Muscle of arm (tissue), 12 donors: ENCODE data around the gene VWF. TPM values are rescaled to one million over a fixed set of nuclear protein-coding genes. Genes with fewer than 3 reads are reported as not detected.

ENCODE experiments used
- DNase-seq: peaks from one replicate; pipeline ENCODE4 v3.0.0-alpha.2; 2013
- polyA plus RNA-seq, 12 donors: library from polyadenylated mRNA; unstranded; fragments of 120-200 nt; gene quantifications; one replicate each; pipeline ENCODE4 v1.2.1, GENCODE V29; 2013; ENCODE audit not compliant: insufficient read length in 12 of 12

Gene VWF
- polyA plus RNA-seq, 12 donors = 49.1 to 67.9 (median 58.1) TPM; not detected in 1

DNA sequence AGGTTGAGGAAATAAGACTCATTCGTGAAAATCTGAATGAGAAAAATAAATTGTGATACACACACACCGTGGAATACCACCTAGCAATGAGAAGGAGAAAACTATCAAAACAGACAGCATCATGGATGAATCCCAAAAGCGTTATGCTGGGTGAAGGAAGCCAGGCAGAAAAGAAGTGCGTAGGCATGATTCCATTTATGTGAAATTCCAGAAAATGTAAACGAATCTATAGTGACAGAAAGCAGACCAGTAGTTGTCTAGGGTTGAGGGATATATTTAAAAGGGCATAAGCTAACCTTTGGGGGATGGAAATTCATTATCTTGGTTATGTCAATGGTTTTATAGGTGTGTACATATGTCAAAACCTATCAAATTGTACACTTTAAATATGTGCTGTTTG is 136.9 kb downstream of the VWF start:
- no peak for DNase-seq

DNA sequence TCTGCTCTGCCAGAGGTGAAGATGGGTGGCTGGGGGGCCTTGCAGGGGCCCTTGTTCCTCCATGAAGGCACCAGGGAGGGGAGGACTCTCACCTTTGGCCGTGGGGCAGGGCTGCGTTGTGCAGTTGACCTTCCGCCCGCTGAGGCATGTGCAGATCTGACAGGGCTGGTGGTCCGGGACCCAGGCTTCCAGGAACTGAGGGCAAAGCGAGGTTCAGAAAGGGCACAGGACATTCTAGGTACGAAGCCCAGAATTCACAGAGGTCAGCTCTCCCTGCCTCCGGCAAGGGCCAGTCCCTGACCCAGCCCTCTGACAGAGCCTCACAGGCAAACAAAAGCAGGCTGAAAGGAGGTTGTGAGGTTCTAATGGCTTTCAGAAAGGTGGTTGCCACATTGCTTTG is 139.0 kb downstream of the VWF start:
- no peak for DNase-seq

- no peak for DNase-seq
These were observed 139.6 kb downstream of the VWF start for GRCh38 chr12:5984873-5985272.

GRCh38 chr12:5982106-5982505 is 142.4 kb downstream of the VWF start:
- DNase-seq = no peak

GRCh38 chr12:5977556-5977955 is 146.9 kb downstream of the VWF start:
- no peak for DNase-seq

GRCh38 chr12:5976711-5977110 is 147.8 kb downstream of the VWF start:
- no peak for DNase-seq

- no peak for DNase-seq
These were observed 148.3 kb downstream of the VWF start for GRCh38 chr12:5976196-5976595.

DNA sequence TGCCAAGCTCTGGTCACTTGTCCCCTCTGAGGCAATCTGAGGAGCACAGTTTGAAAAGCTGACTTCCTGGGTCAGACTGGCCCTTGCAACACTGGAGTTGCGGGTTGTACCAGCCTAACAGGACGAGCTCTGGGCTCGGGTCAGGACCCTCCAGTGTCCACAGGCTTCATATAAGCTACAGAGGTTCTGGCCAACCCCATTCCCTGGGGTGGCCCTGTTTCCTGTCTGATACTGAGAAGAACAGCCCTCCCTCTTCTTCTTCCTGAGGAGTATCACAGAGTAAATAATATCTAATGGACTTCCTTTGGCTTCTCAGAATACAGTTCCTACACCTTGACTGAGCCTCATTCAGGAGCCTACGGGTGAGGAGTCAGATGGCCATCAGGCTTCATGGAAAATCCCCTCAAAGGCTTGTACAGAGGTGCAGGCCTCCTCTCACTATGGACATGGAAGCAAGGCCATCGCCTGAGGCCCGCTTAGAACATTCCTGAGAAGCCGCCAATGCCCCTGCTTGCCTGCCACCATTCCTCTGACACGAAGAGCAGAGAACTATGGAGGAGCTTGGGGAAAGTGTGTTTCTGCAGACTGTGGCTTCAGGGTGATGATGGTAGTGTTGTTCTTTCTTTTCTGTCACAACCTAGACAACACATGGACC is 150.9 kb downstream of the VWF start:
- DNase-seq = no peak

DNA sequence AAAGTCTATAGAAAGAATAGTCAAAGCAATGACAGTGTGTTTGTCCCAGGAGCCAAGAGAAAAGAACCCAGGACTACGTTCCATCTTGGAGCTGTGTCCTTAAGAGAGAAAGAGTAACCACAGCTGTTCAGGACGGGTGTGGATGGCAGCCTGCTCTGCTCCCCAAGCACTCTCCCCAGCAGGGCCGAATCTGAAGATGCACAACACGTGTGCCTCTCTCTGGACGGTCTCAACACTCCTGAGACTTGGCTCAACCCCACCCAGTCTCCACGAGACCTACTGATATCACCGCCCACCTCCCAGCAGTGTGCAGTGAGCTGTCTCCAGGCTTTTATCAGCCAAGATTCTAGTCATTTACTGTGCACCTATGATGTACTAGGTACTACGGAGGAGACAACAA is 152.1 kb downstream of the VWF start:
- DNase-seq = no peak

DNA sequence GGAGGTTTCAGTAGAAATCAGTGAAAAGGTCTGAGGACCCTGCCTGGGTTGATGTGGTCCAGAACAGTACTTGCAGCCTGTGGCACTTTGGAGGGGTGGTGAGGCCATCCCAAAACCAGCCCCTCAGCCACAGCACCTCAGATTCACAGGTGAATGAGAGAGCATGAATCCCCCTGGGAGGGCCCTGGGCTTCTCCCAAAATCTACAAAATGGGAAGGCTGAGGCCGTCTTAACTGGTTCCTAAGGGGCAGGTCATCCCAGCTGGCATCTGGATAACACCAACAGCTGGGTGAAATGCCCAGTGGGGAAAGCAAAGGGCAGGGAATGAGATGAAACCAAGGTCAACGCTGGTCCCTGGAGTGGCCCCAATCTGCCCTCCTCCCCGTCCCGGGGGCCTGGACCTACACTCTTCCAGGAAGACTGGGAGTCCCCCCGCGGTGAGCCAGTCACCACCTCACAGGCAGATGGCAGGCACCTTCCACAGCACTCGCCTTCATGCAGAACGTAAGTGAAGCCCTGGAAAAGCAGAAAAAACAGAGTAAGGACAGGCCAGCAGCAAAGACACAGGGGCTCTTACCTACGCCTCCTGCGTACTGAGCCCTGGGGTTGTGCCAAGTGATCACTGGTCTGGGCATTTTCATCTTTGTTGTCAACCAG is 153.1 kb downstream of the VWF start:
- no peak for DNase-seq

DNA sequence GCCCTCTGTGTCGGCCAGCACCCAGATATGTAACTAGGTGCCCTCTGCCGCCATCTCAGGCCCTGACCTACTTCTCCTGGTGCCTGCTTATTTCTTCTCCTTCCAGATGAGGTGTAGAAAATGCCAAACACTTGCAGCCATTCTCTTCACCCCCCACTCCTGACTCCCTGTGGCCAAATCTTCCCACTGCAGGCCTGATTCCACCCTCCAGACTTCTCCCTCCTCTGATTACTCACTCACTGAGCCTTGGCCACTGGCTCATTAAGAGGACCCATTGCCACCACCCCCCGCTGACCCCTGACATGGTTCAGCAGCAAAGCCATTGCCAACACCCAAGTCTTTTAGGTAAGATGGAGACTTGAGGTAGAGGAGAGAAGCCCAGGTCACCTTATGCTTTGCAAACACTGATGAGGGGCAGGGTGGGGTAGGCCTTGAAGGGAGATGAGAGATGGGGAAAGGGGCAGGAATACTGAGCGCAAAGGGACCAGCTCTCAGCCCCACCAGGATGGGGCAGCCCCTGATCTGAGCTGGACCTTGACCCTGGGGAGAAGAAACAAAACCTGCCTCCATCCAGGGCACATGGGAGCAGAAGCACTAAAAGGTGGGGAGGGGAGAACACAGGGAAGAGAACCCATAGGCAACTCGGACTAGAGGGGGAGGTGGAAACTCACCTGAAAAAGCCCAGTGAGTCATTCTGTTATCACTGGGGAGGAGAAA is 154.3 kb downstream of the VWF start:
- no peak for DNase-seq

DNA sequence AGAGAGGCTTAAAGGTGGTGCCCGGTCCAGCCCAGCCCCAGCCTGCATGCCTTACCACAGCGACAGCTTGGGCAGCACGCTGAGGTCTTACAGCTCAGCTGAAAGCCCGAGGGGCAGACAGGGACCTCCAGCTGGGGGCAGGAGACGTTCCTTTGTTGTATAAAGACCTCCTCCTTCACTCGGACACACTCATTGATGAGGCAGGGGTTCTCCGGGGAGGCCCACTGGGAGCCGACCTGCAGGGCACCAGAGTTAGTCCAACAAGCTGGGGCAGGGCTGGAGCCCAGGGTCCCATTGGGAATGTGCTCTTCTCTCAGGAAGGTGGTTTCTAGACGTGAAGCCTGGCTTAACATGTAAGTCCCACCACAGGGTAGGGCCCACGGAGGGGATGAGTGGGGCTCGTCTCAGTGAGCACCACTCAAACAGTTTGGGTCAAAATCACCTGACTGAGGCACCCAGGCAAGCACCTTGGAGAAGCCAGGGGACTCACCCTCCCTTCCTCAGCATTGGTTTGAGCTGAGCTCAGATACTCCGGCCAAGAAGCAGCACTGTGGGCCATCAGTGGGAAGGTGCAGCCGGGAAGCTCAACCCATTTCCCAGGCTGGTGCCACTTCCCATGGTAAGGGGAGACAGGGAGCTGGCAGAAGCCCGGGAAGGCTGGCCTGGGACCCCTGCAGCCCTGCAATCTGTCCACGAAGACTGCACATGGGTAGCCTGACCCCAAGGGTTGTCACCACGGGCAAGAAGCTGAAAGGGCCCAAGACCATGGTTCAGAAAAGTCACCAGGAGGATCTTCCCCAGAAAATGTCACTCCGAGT is 155.1 kb downstream of the VWF start:
- no peak for DNase-seq

GRCh38 chr12:5967645-5968415 is 156.6 kb downstream of the VWF start:
- DNase-seq = no peak

- DNase-seq = no peak
These were observed 157.9 kb downstream of the VWF start for GRCh38 chr12:5966486-5967095.

DNA sequence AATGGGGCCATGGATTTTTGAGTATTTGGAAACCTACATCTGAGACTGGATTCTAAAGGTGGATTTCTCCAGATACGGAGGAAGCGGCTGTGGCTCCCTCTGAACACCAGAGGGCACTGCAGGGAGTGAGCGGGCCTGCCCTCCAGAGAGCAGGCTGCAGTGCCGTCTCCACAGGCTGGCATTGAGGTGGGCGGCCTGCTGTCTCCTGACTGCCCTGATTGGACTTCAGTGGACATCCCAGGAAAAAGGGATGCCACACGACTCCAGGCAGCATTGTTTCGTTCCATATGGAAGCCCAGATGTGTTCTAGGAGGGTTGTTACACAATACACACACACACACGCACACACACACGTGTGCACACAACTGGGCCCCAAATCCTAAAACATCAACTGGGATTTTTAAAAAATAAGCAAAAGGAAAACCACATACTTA is 158.5 kb downstream of the VWF start:
- no peak for DNase-seq

DNA sequence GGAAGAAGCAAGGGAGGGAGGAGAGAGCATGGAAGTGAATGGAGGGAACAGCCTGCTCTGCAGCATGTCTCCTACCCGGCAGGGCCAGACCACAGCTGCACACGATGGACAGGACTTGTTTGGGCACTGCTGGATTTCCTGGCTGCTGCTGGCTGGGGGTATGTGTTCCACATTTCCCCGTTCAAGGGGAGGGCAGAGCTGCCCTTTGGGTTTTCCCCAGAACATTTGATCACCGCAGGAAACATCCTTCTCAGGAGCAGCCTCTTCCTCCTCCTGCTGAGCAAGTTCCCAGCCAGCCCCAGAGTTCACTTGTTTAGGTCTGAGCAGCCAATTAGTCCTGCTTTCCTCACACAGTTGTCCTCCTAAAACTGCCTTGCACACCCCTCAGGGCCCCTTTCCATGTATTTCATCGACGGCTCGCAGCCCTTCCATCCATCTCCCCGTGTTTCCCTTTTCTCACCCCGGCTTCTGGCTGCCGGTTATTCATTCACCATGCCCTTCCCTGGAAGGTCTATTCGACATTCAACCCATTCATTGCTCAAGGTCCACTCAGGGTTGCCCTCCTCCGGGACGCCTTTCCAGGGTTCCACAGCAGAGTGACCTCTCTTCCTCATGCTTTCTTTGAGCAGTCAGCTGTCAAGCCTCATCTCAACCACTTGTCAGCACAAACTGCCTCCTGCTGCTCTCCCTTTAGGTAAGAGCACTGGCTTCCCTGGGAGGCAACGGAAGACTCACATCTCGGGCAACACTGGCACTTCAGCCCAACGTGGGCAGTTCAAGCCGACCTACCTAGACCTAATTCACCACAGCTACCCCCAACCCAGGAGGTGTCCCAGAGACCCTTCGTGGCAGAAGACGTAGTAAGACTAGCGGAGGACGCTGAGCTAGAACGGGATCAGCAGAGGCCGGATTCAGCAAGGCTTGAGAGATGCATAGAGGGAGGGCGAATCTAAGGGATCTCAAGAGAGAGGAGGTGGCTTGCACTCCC is 159.3 kb downstream of the VWF start:
- DNase-seq = no peak

DNA sequence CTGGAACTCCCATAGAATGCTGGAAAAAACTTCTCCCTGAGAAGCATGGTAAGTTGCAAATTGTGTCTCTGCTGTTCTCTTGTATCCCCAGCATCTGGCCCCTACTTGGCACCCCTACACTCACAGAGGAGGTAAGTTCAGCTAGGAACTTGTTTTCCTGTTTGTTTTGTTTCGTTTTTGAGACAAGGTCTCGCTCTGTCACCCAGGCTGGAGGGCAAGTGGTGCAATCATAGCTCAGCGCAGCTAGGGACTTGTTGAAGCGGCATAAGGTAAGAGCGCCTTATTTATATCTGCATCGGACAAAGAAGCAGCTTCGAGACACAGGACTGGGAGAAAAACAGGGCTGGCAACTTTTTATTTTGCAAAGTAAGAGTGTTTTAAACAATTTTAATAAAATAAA is 161.0 kb downstream of the VWF start:
- DNase-seq = no peak

GRCh38 chr12:5960783-5961182 is 163.7 kb downstream of the VWF start:
- DNase-seq = no peak

- no peak for DNase-seq
These were observed 167.5 kb downstream of the VWF start for GRCh38 chr12:5956987-5957386.

DNA sequence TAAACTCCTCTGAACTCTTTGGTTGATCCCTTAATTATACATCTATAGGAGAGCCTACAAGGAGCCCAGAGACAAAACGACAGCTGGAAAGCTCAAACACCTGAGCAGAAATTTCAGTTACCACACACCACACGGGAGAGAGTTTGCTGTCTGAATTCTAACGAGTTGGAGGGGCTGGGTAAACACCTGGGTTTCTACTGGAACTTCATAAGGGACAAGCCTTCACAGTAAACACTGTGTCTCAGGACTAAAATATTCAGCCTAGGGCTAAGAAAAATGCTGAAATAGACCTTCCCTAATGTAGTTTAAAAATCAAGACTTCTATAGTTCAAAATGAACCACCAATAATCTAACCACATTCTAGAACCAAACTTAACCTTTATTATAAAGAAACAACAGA is 169.8 kb downstream of the VWF start:
- no peak for DNase-seq
